Right atrium auricular region (tissue), 2 donors: ENCODE data around the gene TMEM245. TPM values are rescaled to one million over a fixed set of nuclear protein-coding genes. Genes with fewer than 3 reads are reported as not detected.

ENCODE experiments used
- DNase-seq: peaks from one replicate; pipeline ENCODE4 v3.0.0-alpha.2; 2019; ENCODE audit warnings: low spot score
- H3K27ac ChIP-seq, 2 donors: fragments of 200-600 bp; sonication (generic); 1 replicate in 1 of 2; 2 replicates in 1 of 2; pipeline ENCODE4 v1.5.1; 2016 to 2019
- H3K27me3 ChIP-seq, 2 donors: fragments of 200-600 bp; sonication (generic); one replicate each; pipeline versions ENCODE4 v1.5.1 to v1.6.0; 2017 to 2019
- H3K36me3 ChIP-seq: fragments of 200-600 bp; sonication (generic); one replicate; pipeline ENCODE4 v1.5.1; 2016
- H3K4me1 ChIP-seq, 2 donors: fragments of 200-600 bp; sonication (generic); one replicate each; pipeline versions ENCODE4 v1.5.1 to v1.6.0; 2017 to 2019
- H3K4me3 ChIP-seq, 2 donors: fragments of 200-600 bp; sonication (generic); 1 replicate in 1 of 2; 2 replicates in 1 of 2; pipeline ENCODE4 v1.5.1; 2017 to 2019; ENCODE audit warnings: mild to moderate bottlenecking in 1 of 2, moderate library complexity in 1 of 2
- H3K9me3 ChIP-seq, 2 donors: fragments of 200-600 bp; sonication (generic); one replicate each; pipeline ENCODE4 v1.5.1; 2019
- CTCF ChIP-seq, 2 donors: fragments of 200-600 bp; sonication (generic); IDR thresholded peaks; one replicate each; pipeline ENCODE4 v1.5.1; 2019; ENCODE audit warnings: antibody characterized with exemption in 2 of 2
- total RNA-seq, 2 donors: library from RNA; depleted of rRNA; stranded (reverse); fragments of >200 nt; gene quantifications; one replicate each; pipeline ENCODE4 v1.1.0, GENCODE V29; 2016

TMEM245 gene
- total RNA-seq, 2 donors from 2014 or later, result 89.0 to 95.1 TPM

DNA sequence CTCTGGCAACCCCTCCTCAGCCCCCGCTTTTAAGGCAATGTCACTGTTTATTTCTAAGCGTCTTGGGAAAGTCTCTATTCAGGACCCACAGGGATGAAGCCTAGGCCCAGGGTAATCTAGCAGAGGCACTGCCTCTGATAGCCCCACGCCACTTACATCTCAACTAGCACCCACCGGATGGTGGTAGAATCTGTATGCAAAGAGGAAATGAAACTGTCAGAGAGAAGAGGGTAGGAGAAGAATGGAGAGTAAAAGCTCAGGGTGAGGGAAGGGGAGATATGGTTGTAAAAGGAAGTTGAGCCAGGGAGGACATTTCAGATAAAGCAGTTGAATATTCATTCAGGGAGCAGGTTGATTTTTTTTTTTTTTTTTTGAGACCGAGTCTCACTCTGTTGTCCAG lies 44.3 kb upstream of the TMEM245 start:
- Histone ChIP-seq H3K9me3 (no peaks in the 10 kb centered on the region), H3K27ac (no peak overlapping the region), H3K27me3 (no peaks in the 10 kb centered on the region), H3K4me3 (no peak overlapping the region), H3K4me1 (no peaks in the 10 kb centered on the region), H3K36me3 (no peaks in the 10 kb centered on the region)
- no peak for TF ChIP-seq CTCF (IDR thresholded peaks at IDR 0.05)
- no peak for DNase-seq

- Histone ChIP-seq H3K27ac (no peak overlapping the region), H3K4me3 (no peak overlapping the region), H3K27me3 (no peaks in the 10 kb centered on the region), H3K4me1 (no peaks in the 10 kb centered on the region), H3K9me3 (no peaks in the 10 kb centered on the region), H3K36me3 (no peaks in the 10 kb centered on the region)
- DNase-seq, result no peak
- no peak for TF ChIP-seq CTCF (IDR thresholded peaks at IDR 0.05)
Observed at GRCh38 chr9:109163194-109163593, 43.4 kb upstream of the TMEM245 start.

DNA sequence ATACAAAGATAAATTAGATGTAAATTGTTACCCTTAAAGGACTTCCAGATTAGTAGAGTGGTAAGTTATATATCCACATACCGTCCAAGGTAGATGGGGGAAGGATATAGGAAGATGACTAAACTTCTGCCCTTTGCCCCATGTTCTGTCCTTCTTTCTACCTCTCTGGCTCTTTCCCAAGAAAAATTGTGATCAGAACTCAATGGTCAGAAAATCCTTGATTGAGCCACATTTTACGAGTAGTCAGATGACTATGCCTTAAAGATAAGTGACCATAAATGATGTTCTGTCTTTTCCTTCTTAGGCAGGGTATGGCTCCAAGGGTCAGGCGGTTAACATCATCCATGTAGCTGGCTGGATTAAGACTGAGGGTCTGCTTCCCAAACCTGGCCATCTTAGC lies 42.9 kb upstream of the TMEM245 start:
- no peak for DNase-seq
- no peaks in the 10 kb centered on the region for H3K36me3 ChIP-seq
- H3K27me3 ChIP-seq, result no peaks in the 10 kb centered on the region
- no peak overlapping the region for H3K4me3 ChIP-seq
- no peak overlapping the region for H3K27ac ChIP-seq
- no peaks in the 10 kb centered on the region for H3K4me1 ChIP-seq
- no peaks in the 10 kb centered on the region for H3K9me3 ChIP-seq
- no peak for TF ChIP-seq CTCF (IDR thresholded peaks at IDR 0.05)

DNA sequence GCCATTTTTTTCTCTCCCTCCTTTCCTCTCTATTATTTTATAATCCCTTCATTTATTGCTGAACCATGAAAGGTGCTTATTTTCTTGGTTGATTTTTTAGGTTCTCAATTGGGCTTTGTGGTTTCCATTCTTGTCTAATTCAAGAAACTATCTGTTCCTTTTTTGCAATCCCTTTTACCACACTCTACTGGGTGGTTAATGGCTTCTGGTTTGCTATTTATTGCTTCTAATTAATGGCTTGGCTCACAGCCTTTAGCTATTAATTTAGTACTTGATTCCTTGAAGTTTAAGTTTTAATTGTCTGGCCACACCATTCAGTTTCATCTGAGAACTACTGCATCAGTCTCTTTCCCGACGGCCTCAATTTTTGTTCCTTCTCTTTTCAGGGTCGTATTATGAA lies 41.7 kb upstream of the TMEM245 start:
- Histone ChIP-seq H3K27me3 (no peaks in the 10 kb centered on the region), H3K4me3 (no peak overlapping the region), H3K36me3 (no peaks in the 10 kb centered on the region), H3K4me1 (no peaks in the 10 kb centered on the region), H3K27ac (no peak overlapping the region), H3K9me3 (no peaks in the 10 kb centered on the region)
- no peak for TF ChIP-seq CTCF (IDR thresholded peaks at IDR 0.05)
- DNase-seq, result no peak

DNA sequence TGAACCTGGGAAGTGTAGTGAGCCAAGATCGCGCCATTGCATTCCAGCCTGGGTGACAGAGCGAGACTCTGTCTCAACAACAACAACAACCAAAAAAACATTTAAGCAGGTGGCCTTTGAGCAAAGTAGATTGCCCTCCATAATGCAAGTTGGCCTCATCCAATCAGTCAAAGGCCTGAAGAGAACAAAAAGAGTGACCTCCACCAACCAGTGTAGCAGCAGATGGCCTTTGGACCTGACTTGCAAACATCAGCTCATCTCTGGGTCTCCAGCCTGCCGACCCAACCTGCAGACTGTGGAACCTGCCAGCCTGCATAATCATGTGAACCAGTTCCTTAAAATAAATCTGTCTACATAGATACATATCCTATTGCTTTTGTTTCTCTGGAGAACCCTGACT lies 39.8 kb upstream of the TMEM245 start:
- Histone ChIP-seq H3K9me3 (no peaks in the 10 kb centered on the region), H3K27me3 (no peaks in the 10 kb centered on the region), H3K4me1 (no peaks in the 10 kb centered on the region), H3K36me3 (no peaks in the 10 kb centered on the region), H3K4me3 (no peak overlapping the region), H3K27ac (no peak overlapping the region)
- TF ChIP-seq CTCF (IDR thresholded peaks at IDR 0.05), result no peak
- no peak for DNase-seq

DNA sequence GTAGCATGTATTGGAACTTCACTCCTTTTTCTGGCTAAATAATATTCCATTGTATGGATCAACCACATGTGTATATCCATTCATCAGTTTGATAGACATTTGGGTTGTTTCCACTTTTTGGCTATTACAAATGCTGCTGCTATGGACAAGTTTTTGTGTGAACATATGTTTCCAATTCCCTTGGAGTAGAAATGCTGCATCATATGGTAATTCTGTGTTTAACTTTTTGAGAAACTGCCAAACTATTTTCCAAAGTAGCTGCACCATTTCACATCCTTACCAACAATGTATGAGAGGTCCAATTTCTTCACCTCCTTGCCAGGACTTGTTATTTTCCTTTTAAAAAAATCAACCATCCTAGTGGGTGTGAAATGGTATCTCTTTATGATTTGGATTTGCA lies 38.9 kb upstream of the TMEM245 start:
- no peak for TF ChIP-seq CTCF (IDR thresholded peaks at IDR 0.05)
- H3K36me3 ChIP-seq, result no peaks in the 10 kb centered on the region
- H3K27ac ChIP-seq, result no peak overlapping the region
- DNase-seq, result no peak
- no peak overlapping the region for H3K4me3 ChIP-seq
- H3K9me3 ChIP-seq, result no peaks in the 10 kb centered on the region
- no peaks in the 10 kb centered on the region for H3K4me1 ChIP-seq
- no peaks in the 10 kb centered on the region for H3K27me3 ChIP-seq
